Ascending aorta (tissue), 2 donors: ENCODE data around the gene RUNX3. TPM values are rescaled to one million over a fixed set of nuclear protein-coding genes. Genes with fewer than 3 reads are reported as not detected.

Experiments
- DNase-seq, 2 donors: peaks; one replicate each; pipeline ENCODE4 v3.0.0-alpha.2; 2019; ENCODE audit warnings: low spot score in 2 of 2
- H3K27ac ChIP-seq, 2 donors: fragments of 200-600 bp; sonication (generic); one replicate each; pipeline ENCODE4 v1.5.1; 2016 to 2017; ENCODE audit warnings: mild to moderate bottlenecking in 1 of 2
- H3K27me3 ChIP-seq: fragments of 200-600 bp; sonication (generic); one replicate; pipeline ENCODE4 v1.5.1; 2017
- H3K36me3 ChIP-seq, 2 donors: fragments of 200-600 bp; sonication (generic); one replicate each; pipeline ENCODE4 v1.5.1; 2016
- H3K4me1 ChIP-seq, 2 donors: fragments of 200-600 bp; sonication (generic); one replicate each; pipeline ENCODE4 v1.5.1; 2016 to 2017; ENCODE audit warnings: mild to moderate bottlenecking in 1 of 2
- H3K4me3 ChIP-seq, 2 donors: fragments of 200-600 bp; sonication (generic); one replicate each; pipeline ENCODE4 v1.5.1; 2016 to 2017; ENCODE audit warnings: mild to moderate bottlenecking in 1 of 2
- H3K9me3 ChIP-seq, 2 donors: fragments of 200-600 bp; sonication (generic); one replicate each; pipeline ENCODE4 v1.5.1; 2016
- CTCF ChIP-seq, 3 experiments: fragments of 200-600 bp in 2 of 3; fragments of 450-650 bp in 1 of 3; sonication (generic) in 2 of 3; IDR thresholded peaks; one replicate each; pipeline ENCODE4 v1.5.1; 2016 to 2019; ENCODE audit warnings: antibody characterized with exemption in 3 of 3, mild to moderate bottlenecking in 1 of 3, moderate library complexity in 1 of 3
- intact Hi-C: fragments of 100-400 bp; cut with DNase I; formaldehyde crosslinking; loops from one replicate; pipeline ENCODE4 v1.15.1; 2023
- total RNA-seq: library from RNA; depleted of rRNA; stranded (reverse); fragments of >200 nt; gene quantifications from one replicate; pipeline ENCODE4 v1.1.0, GENCODE V29; 2016

RUNX3 gene
- total RNA-seq, 1 donor from 2014 or later: 0.21 TPM

- TF ChIP-seq CTCF (IDR thresholded peaks at IDR 0.05): no peak
- H3K27me3 ChIP-seq: no peaks in the 10 kb centered on the region
- no peak for DNase-seq
- H3K27ac ChIP-seq: no peak overlapping the region
- H3K9me3 ChIP-seq: no peaks in the 10 kb centered on the region
- H3K4me1 ChIP-seq: no peaks in the 10 kb centered on the region
- no peak overlapping the region for H3K4me3 ChIP-seq
- intact Hi-C loops: no loop called here
- no peaks in the 10 kb centered on the region for H3K36me3 ChIP-seq
Observed at GRCh38 chr1:24946861-24947658, 17.0 kb upstream of the RUNX3 start.

- H3K36me3 ChIP-seq: no peaks in the 10 kb centered on the region
- no peaks in the 10 kb centered on the region for H3K27me3 ChIP-seq
- no peak overlapping the region for H3K27ac ChIP-seq
- H3K4me1 ChIP-seq: no peaks in the 10 kb centered on the region
- no peaks in the 10 kb centered on the region for H3K9me3 ChIP-seq
- DNase-seq: no peak
- intact Hi-C loops: no loop called here
- H3K4me3 ChIP-seq: no peak overlapping the region
- TF ChIP-seq CTCF (IDR thresholded peaks at IDR 0.05): no peak
Observed at GRCh38 chr1:24945354-24946326, 15.6 kb upstream of the RUNX3 start.

- no peaks in the 10 kb centered on the region for H3K36me3 ChIP-seq
- no peak for TF ChIP-seq CTCF (IDR thresholded peaks at IDR 0.05)
- no peaks in the 10 kb centered on the region for H3K4me1 ChIP-seq
- intact Hi-C loops: no loop called here
- H3K9me3 ChIP-seq: no peaks in the 10 kb centered on the region
- DNase-seq: no peak
- H3K27ac ChIP-seq: no peak overlapping the region
- H3K27me3 ChIP-seq: no peaks in the 10 kb centered on the region
- H3K4me3 ChIP-seq: no peak overlapping the region
Observed at GRCh38 chr1:24944318-24944717, 14.2 kb upstream of the RUNX3 start.

- no peak for DNase-seq
- H3K27me3 ChIP-seq: no peaks in the 10 kb centered on the region
- no peaks in the 10 kb centered on the region for H3K36me3 ChIP-seq
- H3K4me1 ChIP-seq: no peaks in the 10 kb centered on the region
- TF ChIP-seq CTCF (IDR thresholded peaks at IDR 0.05): no peak
- H3K27ac ChIP-seq: no peak overlapping the region
- no peak overlapping the region for H3K4me3 ChIP-seq
- no peaks in the 10 kb centered on the region for H3K9me3 ChIP-seq
- intact Hi-C loops: no loop called here
Observed at GRCh38 chr1:24942789-24943188, 12.7 kb upstream of the RUNX3 start.

GRCh38 chr1:24941564-24941963, 11.5 kb upstream of the RUNX3 start:
- H3K4me1 ChIP-seq: no peaks in the 10 kb centered on the region
- no peaks in the 10 kb centered on the region for H3K9me3 ChIP-seq
- no peak for DNase-seq
- H3K27ac ChIP-seq: no peak overlapping the region
- intact Hi-C loops: no loop called here
- no peaks in the 10 kb centered on the region for H3K27me3 ChIP-seq
- H3K36me3 ChIP-seq: no peaks in the 10 kb centered on the region
- no peak for TF ChIP-seq CTCF (IDR thresholded peaks at IDR 0.05)
- no peak overlapping the region for H3K4me3 ChIP-seq
